ENCODE results near the gene ZFAND3. TPM values are rescaled to one million over a fixed set of nuclear protein-coding genes. Genes with fewer than 3 reads are reported as not detected.

Gene ZFAND3
- total RNA-seq, 1 experiment from 2014 or later: 47.2 TPM

DNA sequence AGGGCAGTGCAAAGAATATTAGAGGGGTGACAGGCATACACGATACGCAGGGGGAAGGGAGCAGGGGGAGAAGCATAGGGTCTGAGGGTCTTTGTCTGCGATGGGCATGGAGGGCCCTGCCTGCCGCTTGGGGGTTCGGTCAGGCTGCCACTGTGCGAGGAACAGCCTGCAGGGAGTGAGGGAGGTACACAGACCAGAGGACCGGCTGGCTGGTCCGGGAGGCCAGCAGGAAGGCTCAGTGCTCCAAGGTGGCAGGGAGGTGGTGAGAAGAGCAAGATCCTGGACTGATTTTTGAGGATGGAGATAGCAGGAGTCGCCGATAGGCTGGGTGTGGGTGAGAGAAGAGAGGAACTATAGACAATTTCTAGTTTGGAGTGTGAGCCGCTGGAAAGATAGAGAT is 338.4 kb downstream of the ZFAND3 start (continued):
- TF ChIP-seq, protein P1, sequence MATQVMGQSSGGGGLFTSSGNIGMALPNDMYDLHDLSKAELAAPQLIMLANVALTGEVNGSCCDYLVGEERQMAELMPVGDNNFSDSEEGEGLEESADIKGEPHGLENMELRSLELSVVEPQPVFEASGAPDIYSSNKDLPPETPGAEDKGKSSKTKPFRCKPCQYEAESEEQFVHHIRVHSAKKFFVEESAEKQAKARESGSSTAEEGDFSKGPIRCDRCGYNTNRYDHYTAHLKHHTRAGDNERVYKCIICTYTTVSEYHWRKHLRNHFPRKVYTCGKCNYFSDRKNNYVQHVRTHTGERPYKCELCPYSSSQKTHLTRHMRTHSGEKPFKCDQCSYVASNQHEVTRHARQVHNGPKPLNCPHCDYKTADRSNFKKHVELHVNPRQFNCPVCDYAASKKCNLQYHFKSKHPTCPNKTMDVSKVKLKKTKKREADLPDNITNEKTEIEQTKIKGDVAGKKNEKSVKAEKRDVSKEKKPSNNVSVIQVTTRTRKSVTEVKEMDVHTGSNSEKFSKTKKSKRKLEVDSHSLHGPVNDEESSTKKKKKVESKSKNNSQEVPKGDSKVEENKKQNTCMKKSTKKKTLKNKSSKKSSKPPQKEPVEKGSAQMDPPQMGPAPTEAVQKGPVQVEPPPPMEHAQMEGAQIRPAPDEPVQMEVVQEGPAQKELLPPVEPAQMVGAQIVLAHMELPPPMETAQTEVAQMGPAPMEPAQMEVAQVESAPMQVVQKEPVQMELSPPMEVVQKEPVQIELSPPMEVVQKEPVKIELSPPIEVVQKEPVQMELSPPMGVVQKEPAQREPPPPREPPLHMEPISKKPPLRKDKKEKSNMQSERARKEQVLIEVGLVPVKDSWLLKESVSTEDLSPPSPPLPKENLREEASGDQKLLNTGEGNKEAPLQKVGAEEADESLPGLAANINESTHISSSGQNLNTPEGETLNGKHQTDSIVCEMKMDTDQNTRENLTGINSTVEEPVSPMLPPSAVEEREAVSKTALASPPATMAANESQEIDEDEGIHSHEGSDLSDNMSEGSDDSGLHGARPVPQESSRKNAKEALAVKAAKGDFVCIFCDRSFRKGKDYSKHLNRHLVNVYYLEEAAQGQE (IDR thresholded peaks at IDR 0.05; ENCODE audit: low read depth): no peak
- TF ChIP-seq SIN3A (IDR thresholded peaks at IDR 0.05; ENCODE audit: low read depth): no peak
- TF ChIP-seq, protein P2, sequence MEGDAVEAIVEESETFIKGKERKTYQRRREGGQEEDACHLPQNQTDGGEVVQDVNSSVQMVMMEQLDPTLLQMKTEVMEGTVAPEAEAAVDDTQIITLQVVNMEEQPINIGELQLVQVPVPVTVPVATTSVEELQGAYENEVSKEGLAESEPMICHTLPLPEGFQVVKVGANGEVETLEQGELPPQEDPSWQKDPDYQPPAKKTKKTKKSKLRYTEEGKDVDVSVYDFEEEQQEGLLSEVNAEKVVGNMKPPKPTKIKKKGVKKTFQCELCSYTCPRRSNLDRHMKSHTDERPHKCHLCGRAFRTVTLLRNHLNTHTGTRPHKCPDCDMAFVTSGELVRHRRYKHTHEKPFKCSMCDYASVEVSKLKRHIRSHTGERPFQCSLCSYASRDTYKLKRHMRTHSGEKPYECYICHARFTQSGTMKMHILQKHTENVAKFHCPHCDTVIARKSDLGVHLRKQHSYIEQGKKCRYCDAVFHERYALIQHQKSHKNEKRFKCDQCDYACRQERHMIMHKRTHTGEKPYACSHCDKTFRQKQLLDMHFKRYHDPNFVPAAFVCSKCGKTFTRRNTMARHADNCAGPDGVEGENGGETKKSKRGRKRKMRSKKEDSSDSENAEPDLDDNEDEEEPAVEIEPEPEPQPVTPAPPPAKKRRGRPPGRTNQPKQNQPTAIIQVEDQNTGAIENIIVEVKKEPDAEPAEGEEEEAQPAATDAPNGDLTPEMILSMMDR (IDR thresholded peaks at IDR 0.05 in 2 of 3, conservative IDR thresholded peaks at IDR 0.05 in 1 of 3; ENCODE audit: borderline replicate concordance in 1 of 3, insufficient read depth in 1 of 3, low read depth in 2 of 3, low read length in 2 of 3): no peak
- TF ChIP-seq EGR1 (IDR thresholded peaks at IDR 0.05; ENCODE audit: low read depth): no peak

DNA sequence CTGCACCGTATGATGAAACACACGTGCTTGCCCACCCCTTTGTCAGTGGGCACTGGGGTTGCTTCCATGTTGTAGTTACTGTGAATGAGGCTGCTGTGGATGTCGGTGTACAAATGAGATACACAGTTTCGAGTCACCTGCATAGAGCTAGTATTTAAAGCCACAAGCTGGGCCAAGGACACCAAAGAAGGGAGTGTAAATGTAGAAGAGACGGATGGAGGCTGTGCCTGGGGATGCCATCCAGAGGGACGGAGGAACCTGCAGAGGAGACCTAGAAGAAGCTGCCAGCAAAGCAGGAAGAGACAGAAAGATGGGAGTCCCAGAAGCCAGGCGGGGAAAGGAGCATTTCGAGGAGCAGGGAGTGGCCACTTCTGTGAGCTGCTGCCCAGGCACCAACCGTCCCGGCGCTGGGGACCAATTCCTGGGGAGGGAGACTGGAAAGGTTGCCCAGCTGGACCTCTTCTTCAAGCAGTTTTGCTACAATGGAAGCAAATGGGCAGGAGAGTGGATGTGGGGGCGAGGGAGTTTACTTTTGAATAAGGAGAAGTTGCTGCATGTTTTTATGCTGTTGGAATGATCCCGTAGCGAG is 339.3 kb downstream of the ZFAND3 start:
- ChIA-PET RAD21 (ENCODE audit: low non-redundant PET in 1 of 2, low total read pairs in 2 of 2, uncharacterized antibody in 2 of 2, unreplicated experiment in 2 of 2) (no interaction called here), POLR2A (no interaction called here), CTCF (no interaction called here)
- ATAC-seq (no peak), DNase-seq (ENCODE audit: low read depth, low spot score) (no peak)
- H2AFZ ChIP-seq (ENCODE audit: low read depth, low read length, poor library complexity, severe bottlenecking): no peak overlapping the region
- H3K9me3 ChIP-seq (ENCODE audit: control insufficient read depth in 1 of 2, insufficient read depth in 1 of 2, low read depth in 1 of 2, low read length in 2 of 2): no peaks in the 10 kb centered on the region
- H3K9me2 ChIP-seq (ENCODE audit: insufficient read depth): no peaks in the 10 kb centered on the region
- no peaks in the 10 kb centered on the region for H3K27me3 ChIP-seq (ENCODE audit: insufficient read depth, low read length)
- H4K20me1 ChIP-seq (ENCODE audit: insufficient read depth): no peaks in the 10 kb centered on the region
- H3K79me2 ChIP-seq (ENCODE audit: insufficient read depth, low read length): no peaks in the 10 kb centered on the region
- no peak overlapping the region for H3K4me2 ChIP-seq (ENCODE audit: low read length)
- no peak overlapping the region for H3K9ac ChIP-seq (ENCODE audit: low read length)
- BruUV-seq (replicated peaks): no TSS peak
- H3K4me1 ChIP-seq (ENCODE audit: control insufficient read depth in 1 of 2, insufficient read depth in 2 of 2, low read length in 2 of 2): no peaks in the 10 kb centered on the region
- H3K36me3 ChIP-seq (ENCODE audit: control insufficient read depth in 1 of 2, insufficient read depth in 2 of 2, low read length in 2 of 2): no peaks in the 10 kb centered on the region
- intact Hi-C loops (cut with micrococcal nuclease): no loop called here
- H3K27ac ChIP-seq (ENCODE audit: low read depth, low read length): no peak overlapping the region
- no peak overlapping the region for H3K4me3 ChIP-seq (replicated peaks in 1 of 2; ENCODE audit: low read depth in 1 of 2, low read length in 2 of 2)
- TF ChIP-seq YY1 (IDR thresholded peaks at IDR 0.05; ENCODE audit: extremely low read depth, insufficient replicate concordance, low read depth, low read length) (no peak), POLR2AphosphoS5 (IDR thresholded peaks at IDR 0.05; ENCODE audit: low read depth, low read length) (no peak), JUND (IDR thresholded peaks at IDR 0.05) (no peak), ZNF274 (IDR thresholded peaks at IDR 0.05; ENCODE audit: low read depth, low read length) (no peak), SRF (IDR thresholded peaks at IDR 0.05; ENCODE audit: low read depth) (no peak), RAD21 (IDR thresholded peaks at IDR 0.05; ENCODE audit: low read depth) (no peak), EGR1 (IDR thresholded peaks at IDR 0.05; ENCODE audit: low read depth) (no peak), EZH2phosphoT487 (IDR thresholded peaks at IDR 0.05; ENCODE audit: borderline replicate concordance) (no peak), SP1 (IDR thresholded peaks at IDR 0.05; ENCODE audit: low read depth) (no peak)
- TF ChIP-seq, protein P2 (IDR thresholded peaks at IDR 0.05 in 2 of 3, conservative IDR thresholded peaks at IDR 0.05 in 1 of 3; ENCODE audit: borderline replicate concordance in 1 of 3, insufficient read depth in 1 of 3, low read depth in 2 of 3, low read length in 2 of 3): no peak
- TF ChIP-seq, protein P3, sequence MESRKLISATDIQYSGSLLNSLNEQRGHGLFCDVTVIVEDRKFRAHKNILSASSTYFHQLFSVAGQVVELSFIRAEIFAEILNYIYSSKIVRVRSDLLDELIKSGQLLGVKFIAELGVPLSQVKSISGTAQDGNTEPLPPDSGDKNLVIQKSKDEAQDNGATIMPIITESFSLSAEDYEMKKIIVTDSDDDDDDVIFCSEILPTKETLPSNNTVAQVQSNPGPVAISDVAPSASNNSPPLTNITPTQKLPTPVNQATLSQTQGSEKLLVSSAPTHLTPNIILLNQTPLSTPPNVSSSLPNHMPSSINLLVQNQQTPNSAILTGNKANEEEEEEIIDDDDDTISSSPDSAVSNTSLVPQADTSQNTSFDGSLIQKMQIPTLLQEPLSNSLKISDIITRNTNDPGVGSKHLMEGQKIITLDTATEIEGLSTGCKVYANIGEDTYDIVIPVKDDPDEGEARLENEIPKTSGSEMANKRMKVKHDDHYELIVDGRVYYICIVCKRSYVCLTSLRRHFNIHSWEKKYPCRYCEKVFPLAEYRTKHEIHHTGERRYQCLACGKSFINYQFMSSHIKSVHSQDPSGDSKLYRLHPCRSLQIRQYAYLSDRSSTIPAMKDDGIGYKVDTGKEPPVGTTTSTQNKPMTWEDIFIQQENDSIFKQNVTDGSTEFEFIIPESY (IDR thresholded peaks at IDR 0.05; ENCODE audit: extremely low read depth, insufficient replicate concordance, low read length): no peak
- TF ChIP-seq, protein P4, sequence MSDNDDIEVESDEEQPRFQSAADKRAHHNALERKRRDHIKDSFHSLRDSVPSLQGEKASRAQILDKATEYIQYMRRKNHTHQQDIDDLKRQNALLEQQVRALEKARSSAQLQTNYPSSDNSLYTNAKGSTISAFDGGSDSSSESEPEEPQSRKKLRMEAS (IDR thresholded peaks at IDR 0.05): no peak
